UCSD-AML1 (cell line): ENCODE data around the gene ABCC1.

Source experiments
- DNase-seq: peaks from one replicate; lab custom pipeline; 2025; ENCODE audit not compliant: unreplicated experiment; lab: John Stamatoyannopoulos, UW

The ABCC1 gene

DNA sequence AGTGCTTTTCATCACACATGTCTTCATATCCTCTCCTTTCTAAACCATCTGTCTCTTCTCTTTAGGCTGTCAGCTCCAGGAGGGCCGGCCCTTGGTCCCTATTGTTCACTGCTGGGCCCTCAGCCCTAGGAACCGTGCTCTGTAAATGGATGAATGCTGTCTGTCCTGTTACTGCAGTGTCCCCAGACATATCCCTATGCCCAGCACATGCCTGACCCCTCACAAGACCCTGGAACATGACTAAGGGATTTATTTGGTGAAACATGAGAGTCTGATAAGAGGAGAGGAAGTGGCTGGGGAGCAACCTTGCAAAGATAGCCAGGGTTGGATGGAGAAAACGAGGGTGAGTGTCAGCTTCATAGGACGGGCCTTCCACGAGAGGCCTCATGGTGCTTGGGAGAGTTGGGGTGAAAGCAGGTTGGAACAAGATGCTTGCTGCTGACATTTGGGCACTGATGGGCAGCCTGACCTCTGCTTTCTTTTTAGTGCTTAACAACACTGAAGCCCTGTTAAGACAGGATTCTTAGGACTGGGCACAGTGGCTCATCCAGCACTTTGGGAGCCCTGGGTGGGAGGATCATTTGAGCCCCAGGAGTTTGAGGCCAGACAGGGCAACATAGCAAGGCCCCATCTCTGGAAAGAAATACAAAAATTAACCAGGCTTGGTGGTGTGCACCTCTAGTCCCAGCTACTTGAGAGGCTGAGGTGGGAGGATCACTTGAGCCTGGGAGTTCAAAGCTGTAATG lies 39.0 kb downstream of the ABCC1 start:
- DNase-seq: peak; percentile 53

DNA sequence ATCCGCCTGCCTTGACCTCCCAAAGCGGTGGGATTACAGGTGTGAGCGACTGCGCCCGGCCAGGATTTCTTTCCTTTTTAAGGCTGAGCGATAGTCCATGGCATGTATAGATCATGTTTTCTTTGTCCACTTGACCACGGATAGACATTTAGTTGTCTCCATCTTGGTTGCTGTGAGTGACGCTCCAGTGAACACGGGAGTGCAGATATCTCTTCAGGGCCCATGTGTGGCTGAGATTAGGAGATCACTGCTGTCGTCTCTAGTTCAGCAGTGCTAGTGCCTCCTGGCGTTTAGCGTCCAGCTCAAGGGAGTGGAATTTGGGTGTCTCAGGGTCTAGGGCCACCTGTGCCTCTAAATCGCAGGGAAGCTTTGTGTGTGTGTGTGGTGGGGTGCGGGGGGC lies 41.5 kb downstream of the ABCC1 start:
- DNase-seq: no peak

DNA sequence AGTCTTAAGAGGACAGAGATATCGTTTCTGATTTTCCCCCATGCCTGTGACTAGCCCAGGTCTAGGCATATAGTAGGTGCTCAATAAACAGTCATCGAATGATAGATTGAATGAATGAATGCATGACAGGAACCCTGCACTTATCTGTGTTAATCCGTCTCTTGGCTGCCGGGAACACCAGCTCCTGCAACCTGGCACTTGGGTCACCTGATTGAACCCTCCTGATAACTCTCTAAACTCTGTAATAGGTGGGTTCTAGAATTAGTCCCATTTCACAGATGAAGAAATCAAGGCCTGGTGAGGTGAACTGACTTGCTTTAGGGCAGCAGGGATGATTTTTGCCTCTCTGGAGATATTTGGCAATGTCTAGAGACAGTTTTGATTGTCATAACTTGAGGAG lies 43.7 kb downstream of the ABCC1 start:
- DNase-seq: no peak

DNA sequence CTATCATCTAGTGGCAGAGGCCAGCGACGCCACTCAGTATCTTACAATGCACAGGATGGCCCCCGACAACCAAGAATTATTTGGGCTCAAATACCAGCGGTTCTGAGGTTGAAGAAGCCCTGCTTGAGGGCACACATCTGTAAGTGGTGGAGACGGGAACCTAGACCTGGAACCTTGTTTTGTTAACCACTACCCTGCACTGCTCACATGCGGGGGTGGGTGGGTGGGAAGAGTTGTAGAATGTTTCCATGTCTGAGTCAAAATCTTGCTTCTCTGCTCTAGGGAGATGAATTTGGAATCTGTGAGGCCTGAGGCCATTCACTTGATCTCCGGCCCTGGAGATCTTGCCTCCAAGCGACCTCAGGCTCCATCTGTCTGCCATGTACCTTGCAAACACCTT lies 44.1 kb downstream of the ABCC1 start:
- DNase-seq: no peak

DNA sequence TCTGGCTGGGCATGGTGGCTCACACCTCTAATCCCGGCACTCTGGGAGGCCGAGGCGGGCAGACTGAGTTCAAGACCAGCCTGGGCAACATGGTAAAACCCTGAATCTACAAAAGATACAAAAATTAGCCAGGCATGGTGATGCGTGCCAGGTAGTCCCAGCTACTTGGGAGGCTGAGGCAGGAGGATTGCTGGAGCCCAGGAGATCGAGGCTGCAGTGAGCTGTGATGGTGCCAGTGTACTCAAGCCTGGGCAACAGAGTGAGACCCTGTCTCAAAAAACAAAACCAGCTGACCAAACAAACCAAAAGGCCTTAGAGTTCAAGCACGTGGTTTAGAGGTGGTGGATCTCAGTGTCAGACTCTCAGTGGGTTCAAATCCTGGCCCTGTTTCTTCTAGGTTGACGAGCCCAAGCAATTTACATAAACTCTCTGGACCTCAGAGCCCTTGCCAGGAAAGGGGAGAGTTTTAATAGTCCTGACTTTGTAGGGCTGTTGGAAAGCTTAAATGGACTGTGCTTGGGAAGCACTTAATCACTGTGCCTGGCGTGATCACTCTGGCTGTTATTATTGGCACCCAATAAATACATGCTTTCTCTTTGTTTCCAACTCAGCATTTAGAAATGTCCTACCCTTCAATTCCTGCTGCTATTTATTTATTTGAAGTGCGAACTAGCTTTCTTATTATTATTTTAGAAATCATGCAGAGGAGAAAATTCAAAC lies 44.7 kb downstream of the ABCC1 start:
- no peak for DNase-seq

DNA sequence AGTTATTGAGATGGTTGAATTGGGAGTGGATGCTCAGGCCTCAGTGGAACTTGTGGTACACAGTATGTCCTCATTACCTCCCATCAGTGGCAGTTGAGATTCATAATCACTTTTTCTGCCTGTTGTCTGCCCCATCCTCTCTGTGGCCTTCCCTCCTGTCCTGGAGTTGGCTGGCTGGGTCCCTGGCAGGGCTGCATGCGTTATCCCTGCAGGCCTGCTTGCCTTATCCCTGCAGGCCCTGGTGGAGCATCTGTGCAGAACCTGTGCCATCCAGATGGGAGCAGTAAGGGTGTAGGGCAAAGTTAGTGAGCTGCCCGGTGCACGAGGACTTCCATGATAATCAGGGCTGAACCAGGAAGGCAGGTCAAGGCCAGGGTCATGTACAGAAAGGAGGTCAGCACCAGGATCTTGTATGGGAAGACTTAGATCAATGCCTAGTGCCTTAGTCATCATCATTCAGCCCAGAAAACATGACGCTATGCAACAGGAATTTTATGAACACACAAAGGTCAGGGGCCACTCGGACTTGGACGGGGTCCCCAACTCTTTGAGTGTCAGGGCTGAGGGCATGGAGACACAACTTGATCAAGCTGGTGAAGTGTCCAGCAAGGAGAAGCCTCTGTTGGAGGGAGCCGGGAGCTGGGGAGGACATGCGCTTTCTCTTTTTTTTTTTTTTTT lies 47.2 kb downstream of the ABCC1 start:
- no peak for DNase-seq

DNA sequence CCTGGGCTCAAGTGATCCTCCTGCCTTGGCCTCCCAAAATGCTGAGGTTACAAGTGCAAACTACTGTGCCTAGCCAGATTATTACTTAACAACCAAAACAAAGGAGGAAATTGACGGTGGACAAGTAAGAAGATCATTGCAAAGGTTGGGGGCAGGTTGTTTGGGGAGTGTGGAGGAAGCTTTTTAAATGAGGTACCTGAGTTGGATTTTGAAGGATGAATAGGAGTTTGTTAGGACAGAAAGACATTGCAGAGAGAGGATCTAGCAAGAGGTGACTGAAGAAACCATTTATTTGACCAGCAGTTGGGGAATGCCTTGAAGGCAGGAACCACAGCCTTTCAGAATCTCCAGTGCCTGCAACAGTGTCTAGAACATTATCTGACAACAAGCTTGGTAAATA lies 51.3 kb downstream of the ABCC1 start:
- DNase-seq: no peak

DNA sequence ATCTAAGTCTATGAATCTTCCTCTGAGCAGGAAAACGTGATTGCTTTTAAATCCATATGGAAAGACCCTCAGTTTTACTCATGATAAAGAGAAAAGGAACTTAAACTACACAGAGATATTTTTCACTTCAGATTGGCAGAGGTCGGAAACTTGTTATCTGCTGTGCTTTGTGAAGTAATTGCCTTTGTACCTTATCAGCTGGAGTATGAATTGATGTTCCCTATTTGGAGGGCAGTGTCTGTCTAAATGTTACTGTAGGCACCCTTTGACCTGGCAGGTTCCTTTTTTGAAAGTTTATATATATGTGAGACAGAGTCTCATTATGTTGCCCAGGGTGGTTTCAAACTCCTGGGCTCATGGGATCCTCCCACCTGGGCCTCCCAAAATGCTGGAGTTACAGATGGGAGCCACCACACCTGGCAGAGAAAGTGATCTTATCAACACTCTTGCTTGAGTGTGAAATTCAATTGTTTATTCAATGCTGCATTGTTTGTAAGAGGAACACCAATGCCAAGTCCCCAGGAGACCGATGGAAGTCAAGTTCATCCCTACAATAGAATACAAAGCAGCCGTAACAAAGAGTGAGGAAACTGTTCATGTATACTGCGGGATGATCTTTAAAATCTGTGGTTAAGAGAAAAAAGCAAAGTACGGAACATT lies 52.3 kb downstream of the ABCC1 start:
- no peak for DNase-seq

DNA sequence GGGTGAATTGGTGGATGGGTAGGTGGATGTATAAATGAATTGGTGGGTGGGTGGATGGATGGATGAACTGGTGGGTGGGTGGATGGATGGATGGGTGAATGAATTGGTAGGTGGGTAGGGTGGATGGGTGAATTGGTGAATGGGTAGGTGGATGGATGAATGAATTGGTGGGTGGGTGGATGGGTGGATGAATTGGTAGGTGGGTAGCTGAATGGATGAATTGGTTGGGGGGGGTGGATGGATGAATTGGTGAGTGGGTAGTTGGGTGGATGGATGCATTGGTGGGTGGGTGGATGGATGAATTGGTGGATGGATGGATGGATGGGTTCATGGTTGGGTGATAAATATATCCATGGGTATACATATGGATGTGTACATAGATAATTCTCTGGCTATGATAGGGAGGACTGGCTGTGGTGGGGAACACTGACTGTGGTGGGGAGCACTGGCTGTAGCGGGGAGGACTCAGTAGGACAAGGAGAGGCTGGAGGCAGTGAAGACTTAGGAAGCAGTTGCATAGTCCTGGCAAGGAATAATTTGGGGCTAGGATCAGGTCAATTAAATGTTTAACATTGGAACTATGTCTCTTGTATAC lies 54.4 kb downstream of the ABCC1 start:
- no peak for DNase-seq

DNA sequence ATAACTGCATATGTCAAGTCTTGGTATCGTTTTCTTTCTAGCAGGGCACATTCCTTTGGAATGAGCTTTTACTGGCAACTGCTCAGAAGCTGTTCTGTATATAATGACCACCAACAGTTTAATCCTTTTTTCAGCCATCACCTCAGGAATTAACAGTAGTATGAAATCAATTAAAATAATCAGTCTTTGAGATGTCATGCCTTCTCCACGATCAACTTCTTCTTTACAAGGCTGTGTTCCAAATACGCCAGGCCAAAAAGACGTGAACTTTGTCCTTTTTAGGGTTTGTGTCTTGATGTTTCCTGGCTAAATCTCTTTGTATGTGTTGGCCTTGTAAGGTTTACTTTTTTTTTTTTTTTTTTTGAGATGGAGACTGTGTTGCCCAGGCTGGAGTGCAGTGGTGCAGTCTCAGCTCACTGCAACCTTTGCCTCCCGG lies 54.9 kb downstream of the ABCC1 start:
- DNase-seq: no peak

DNA sequence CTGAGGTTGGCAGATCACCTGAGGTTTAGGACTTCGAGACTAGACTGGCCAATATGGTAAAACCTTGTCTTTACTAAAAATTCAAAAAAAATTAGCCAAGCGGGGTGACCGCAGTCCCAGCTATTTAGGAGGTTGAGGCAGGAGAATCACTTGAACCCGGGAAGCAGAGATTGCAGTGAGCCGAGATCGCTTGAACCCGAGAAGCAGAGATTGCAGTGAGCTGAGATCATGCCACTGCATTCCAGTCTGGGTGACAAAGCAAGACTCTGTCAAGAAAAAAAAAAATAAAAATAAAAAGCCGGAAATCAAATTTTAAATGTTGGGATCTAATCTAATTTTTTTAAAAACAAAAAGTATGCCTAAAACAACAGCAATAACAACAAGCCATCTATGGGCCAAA lies 56.3 kb downstream of the ABCC1 start:
- DNase-seq: no peak

DNA sequence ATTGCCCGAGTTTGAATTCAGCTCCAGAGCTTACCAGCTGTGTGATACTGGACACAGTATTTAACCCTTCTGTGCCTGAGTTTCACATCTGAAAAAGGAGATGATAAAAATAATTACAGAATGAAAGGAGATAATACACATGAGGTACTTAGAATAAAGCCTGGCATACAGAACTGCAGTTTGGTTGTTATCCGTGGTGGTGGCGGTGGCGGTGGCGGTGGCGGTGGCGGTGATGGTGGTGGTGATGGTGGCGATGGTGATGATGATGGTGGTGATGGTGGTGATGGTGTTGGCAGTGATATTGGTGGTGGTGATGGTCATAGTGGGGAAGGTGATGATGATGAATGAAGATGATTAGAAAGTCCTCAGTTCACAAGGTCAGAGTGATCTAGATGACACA lies 57.2 kb downstream of the ABCC1 start:
- DNase-seq: no peak

DNA sequence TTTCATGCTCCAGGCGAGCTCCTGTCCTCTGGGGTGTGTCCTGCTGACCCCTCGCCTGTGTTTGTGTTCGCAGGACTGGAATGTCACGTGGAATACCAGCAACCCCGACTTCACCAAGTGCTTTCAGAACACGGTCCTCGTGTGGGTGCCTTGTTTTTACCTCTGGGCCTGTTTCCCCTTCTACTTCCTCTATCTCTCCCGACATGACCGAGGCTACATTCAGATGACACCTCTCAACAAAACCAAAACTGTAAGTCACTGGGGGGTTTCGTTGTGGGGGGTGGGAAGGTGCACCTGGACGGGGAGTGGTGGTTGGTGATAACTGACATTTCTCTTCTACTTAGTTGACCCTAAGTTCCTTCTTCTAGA lies 58.3 kb downstream of the ABCC1 start:
- no peak for DNase-seq

DNA sequence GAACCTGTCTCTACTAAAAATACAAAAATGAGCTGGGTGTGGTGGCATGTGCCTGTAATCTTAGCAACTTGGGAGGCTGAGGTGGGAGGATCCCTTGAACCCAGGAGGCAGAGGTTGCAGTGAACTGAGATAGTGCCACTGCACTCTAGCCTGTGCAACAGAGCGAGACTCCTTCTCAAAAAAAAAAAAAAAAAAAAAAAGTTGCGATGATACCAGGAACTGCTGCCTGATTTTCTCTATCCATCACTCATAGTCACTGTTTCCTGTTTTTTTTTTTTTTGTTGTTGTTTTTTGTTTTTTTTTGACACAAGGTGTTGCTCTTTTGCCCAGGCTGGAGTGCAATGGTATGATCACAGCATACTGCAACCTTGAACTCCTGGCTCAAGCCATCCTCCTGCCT lies 59.2 kb downstream of the ABCC1 start:
- DNase-seq: no peak

DNA sequence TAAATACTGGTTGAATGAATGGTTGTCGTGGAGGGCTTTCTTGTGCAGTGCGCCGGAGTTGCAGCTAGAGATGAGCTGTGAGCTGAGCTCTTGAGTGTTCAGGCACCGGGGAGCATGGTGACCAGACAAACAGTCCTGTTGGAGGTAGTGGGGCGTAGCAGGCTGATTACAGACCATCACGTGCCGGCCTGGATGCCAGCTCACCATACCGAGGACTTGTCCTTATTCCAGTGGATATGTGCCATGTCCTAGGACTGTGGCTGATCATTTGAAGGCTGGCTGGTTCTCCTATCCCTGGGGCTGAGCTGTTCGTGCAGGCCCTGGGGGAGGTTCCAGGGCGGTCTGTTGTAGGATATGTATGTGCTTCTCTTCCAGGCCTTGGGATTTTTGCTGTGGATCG lies 60.0 kb downstream of the ABCC1 start:
- no peak for DNase-seq

DNA sequence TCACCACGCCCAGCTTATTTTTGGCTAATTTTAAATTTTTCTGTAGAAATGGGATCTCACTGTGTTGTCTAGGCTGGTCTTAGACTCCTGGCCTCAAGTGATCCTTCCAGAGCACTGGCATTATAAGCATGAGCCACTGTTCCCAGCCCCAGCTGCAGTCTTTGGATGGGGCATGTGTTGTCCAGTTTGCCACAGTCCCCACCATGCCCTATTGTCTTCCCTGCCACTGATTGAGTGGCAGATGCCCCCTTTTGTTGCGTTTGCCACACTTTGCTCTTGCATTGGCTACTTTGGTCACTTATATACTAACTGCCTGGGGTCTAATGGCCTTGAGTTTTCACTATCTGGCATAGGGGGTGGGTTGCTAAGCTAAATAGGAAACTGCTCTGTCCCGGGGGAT lies 60.8 kb downstream of the ABCC1 start:
- no peak for DNase-seq

DNA sequence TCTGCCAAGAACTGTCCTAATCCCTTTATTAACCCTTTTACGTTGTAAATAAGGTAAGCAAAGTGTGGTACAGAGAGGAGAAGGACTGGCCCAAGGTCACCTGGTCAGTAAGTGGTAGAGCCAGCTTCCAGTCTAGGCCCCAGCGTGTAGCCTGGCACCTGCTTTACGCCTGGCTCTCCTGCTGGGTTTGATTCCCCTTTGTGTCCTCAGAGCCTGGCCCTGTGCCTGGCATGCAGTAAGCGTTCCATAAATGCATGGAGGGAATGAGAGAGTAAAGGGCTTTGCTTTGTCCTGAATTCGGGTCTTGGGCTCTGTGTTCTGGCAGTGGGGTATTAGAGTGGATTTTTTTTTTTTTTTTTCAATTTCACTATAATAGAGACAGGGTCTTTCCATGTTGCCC lies 62.7 kb downstream of the ABCC1 start:
- DNase-seq: no peak

DNA sequence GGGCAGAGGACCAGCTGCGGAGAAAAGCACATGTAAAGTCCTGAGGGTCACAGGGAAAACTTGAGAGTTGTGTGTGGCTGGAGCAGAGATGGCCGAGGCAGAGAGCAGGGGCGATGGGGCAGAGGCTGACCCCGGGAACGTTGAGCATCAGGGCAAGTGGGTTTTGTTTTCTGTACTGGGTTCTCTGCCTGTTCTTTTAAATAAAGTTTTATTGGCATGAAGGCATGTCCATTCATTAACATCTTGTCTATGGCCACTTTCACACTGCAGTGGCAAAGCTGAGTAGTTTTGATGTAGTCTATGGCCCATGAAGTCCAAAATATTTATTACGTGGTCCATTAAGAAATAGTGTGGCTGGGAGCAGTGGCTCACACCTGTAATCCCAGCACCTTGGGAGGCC lies 64.4 kb downstream of the ABCC1 start:
- DNase-seq: no peak

DNA sequence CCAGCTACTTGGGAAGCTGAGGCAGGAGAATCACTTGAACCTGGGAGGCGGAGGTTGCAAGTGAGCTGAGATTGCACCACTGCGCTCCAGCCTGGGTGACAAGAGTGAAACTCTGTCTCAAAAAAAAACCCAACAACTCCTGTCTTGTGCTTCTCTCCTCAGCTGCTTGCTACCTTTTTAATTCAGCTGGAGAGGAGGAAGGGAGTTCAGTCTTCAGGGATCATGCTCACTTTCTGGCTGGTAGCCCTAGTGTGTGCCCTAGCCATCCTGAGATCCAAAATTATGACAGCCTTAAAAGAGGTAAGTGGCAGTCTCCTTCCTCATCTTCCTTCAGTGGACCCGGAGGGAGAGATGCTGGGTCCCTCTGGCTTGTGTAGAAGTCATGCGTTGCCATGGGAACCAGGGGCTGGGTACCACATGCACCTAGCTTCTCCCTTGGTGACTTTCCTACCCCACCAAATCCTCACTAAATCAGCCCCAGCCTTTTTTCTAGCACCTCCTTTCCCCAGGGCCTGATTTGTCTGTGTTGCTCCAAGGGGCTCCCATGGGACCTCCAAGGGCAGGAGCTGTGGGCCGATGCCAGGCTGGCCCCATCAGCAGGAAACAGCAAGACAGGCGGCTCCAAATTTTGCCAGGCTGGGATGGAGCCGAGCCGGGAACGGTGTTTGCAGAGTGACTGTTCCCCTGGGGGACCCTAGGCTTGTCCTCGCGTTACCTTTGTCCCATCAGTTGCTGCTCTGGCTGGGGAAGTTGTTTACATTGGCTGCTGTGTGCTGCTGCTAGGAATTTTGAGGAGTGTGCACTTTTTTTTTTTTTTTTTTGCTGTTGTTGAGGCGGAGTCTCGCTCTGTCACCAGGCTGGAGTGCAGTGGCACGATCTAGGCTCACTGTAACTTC lies 65.2 kb downstream of the ABCC1 start:
- DNase-seq: no peak

DNA sequence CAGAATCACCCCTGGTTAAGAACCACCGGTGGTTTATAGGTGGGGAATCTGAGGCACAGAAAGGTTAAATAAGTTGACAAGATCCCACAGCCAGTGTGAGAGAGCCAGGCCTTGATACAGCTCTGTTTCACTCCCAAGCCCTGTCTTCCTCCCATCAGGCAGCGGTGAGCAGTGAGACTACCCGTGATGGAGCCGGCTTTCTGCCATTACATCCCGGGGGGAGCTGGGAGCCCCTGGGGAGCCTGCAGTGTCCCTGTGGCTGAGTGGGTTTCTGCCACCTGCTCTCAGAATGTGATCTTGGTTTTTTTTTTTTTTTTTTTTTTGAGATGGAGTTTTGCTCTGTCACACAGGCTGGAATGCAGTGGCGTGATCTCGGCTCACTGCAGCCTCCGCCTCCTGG lies 66.4 kb downstream of the ABCC1 start:
- no peak for DNase-seq
